ENCODE measurements around the gene GPR141. TPM values are rescaled to one million over a fixed set of nuclear protein-coding genes. Genes with fewer than 3 reads are reported as not detected.

GPR141 gene
- polyA plus RNA-seq, 2 of the 4 experiments (the other 2 are of a cell fraction) = 0.12 to 0.49 TPM

DNA sequence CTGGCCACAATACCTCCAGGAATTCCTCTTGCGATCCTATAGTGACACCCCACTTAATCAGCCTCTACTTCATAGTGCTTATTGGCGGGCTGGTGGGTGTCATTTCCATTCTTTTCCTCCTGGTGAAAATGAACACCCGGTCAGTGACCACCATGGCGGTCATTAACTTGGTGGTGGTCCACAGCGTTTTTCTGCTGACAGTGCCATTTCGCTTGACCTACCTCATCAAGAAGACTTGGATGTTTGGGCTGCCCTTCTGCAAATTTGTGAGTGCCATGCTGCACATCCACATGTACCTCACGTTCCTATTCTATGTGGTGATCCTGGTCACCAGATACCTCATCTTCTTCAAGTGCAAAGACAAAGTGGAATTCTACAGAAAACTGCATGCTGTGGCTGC is 56.8 kb downstream of the GPR141 start:
- WGBS (ENCODE audit: missing lambda C conversion rate) = 75% methylated on average over 7 of the region's 7 CpGs
- H3K9me3 ChIP-seq = no peaks in the 10 kb centered on the region
- no peak overlapping the region for H3K4me3 ChIP-seq
- POLR2A ChIA-PET = no interaction called here
- ATAC-seq (no peak), FAIRE-seq (no peak), DNase-seq (ENCODE audit: low read depth in 1 of 2, low spot score in 1 of 2) (no peak)
- H3K27ac ChIP-seq = no peak overlapping the region
- CTCF ChIA-PET = no interaction called here
- no peak overlapping the region for H3K4me2 ChIP-seq
- no peak for TF ChIP-seq CBX8 (IDR thresholded peaks at IDR 0.05)
- peak; percentile 87 for TF ChIP-seq MAFK (IDR thresholded peaks at IDR 0.05; ENCODE audit: partially characterized antibody)
- TF ChIP-seq GATA3 (IDR thresholded peaks at IDR 0.05; ENCODE audit: borderline replicate concordance) = no peak
- no peak for TF ChIP-seq RAD21 (conservative IDR thresholded peaks at IDR 0.05 in 1 of 2, IDR thresholded peaks at IDR 0.05 in 1 of 2)
- TF ChIP-seq EHF (CRISPR knock-in tag; IDR thresholded peaks at IDR 0.05) = no peak
- TF ChIP-seq SMC3 (IDR thresholded peaks at IDR 0.05) = no peak
- TF ChIP-seq, protein P1, sequence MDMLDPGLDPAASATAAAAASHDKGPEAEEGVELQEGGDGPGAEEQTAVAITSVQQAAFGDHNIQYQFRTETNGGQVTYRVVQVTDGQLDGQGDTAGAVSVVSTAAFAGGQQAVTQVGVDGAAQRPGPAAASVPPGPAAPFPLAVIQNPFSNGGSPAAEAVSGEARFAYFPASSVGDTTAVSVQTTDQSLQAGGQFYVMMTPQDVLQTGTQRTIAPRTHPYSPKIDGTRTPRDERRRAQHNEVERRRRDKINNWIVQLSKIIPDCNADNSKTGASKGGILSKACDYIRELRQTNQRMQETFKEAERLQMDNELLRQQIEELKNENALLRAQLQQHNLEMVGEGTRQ (IDR thresholded peaks at IDR 0.05) = no peak
- no peaks in the 10 kb centered on the region for H3K4me1 ChIP-seq

- CTCF ChIA-PET = interaction anchor here (0.6 kb wide), 1 partner anchor 182 kb away, joined by 3 read pairs; no protein-coding TSS in a partner anchor
- DNase-seq (ENCODE audit: low read depth in 1 of 2, low spot score in 1 of 2) (no peak), ATAC-seq (no peak), FAIRE-seq (no peak)
- Histone ChIP-seq H3K4me1 (no peaks in the 10 kb centered on the region), H3K9me3 (no peaks in the 10 kb centered on the region), H3K4me3 (no peak overlapping the region), H3K4me2 (no peak overlapping the region), H3K27ac (no peak overlapping the region)
- POLR2A ChIA-PET = no interaction called here
- TF ChIP-seq PHF8 (IDR thresholded peaks at IDR 0.05; ENCODE audit: borderline replicate concordance, low read depth) (no peak), POLR2AphosphoS2 (conservative IDR thresholded peaks at IDR 0.05; ENCODE audit: low read length) (no peak), JUNB (IDR thresholded peaks at IDR 0.05) (no peak), HOXB5 (CRISPR knock-in tag; IDR thresholded peaks at IDR 0.05) (no peak), ZFP36 (IDR thresholded peaks at IDR 0.05; ENCODE audit: borderline replicate concordance, partially characterized antibody) (no peak), HEYL (CRISPR knock-in tag; IDR thresholded peaks at IDR 0.05) (no peak), RCOR1 (IDR thresholded peaks at IDR 0.05; ENCODE audit: low read depth, low read length) (no peak)
- 42% methylated on average over 2 of the region's 2 CpGs for WGBS (ENCODE audit: missing lambda C conversion rate)
Observed at GRCh38 chr7:37741776-37742175, 58.2 kb downstream of the GPR141 start.

DNA sequence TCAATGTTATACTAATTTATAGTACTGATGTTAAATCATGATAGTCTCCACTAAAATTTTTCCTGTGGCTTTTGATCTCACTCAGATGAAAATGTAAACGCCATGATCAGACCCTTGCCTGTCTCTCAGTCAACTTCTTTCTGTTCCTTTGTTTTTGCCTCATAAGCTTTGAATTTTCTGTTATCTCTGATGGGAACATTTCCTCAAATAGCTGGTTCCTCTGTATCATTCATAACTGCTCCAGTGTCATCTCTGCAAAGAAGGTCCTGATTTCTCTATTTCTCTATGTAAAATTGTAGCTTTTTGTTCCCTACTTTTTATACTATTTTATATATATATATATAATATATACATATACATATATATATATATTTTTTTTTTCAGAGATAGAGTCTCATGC is 67.5 kb downstream of the GPR141 start:
- CTCF ChIA-PET = interaction anchor here (1.5 kb wide), 1 partner anchor 465 kb away, joined by 4 read pairs; no protein-coding TSS in a partner anchor
- no peak for FAIRE-seq
- WGBS (ENCODE audit: missing lambda C conversion rate) = 20% methylated on average over 1 of the region's 1 CpG
- Histone ChIP-seq H3K4me1 (no peaks in the 10 kb centered on the region), H3K4me3 (no peak overlapping the region), H3K4me2 (no peak overlapping the region), H3K9me3 (no peaks in the 10 kb centered on the region), H3K27ac (no peak overlapping the region)
- POLR2A ChIA-PET = no interaction called here
- no peak for DNase-seq (ENCODE audit: low read depth in 1 of 2, low spot score in 1 of 2)
- no peak for ATAC-seq
- no peak for TF ChIP-seq TP53 (CRISPR knock-in tag; IDR thresholded peaks at IDR 0.05)
- no peak for TF ChIP-seq MYC (IDR thresholded peaks at IDR 0.05; ENCODE audit: borderline replicate concordance, low read length)
- TF ChIP-seq CEBPB (IDR thresholded peaks at IDR 0.05) = no peak
- TF ChIP-seq RFX5 (IDR thresholded peaks at IDR 0.05) = no peak
- no peak for TF ChIP-seq KDM1A (IDR thresholded peaks at IDR 0.05; ENCODE audit: low read depth)
- no peak for TF ChIP-seq ZFP36 (IDR thresholded peaks at IDR 0.05; ENCODE audit: borderline replicate concordance, partially characterized antibody)
- TF ChIP-seq JUN (IDR thresholded peaks at IDR 0.05) = no peak
- TF ChIP-seq GATA3 (IDR thresholded peaks at IDR 0.05; ENCODE audit: borderline replicate concordance) = no peak
- TF ChIP-seq MAX (IDR thresholded peaks at IDR 0.05) = no peak
- TF ChIP-seq REST (IDR thresholded peaks at IDR 0.05) = no peak
- TF ChIP-seq FOSB (CRISPR knock-in tag; IDR thresholded peaks at IDR 0.05) = no peak
- TF ChIP-seq BCL3 (IDR thresholded peaks at IDR 0.05) = no peak
- no peak for TF ChIP-seq NPAS2 (CRISPR knock-in tag; IDR thresholded peaks at IDR 0.05; ENCODE audit: borderline replicate concordance)
